Body of pancreas (tissue), 4 donors: Measurements from ENCODE around the gene RASA3.

ENCODE experiments used
- POLR2A ChIP-seq, 3 donors: fragments of 450-650 bp; IDR thresholded peaks; one replicate each; pipeline ENCODE4 v1.6.1; 2016; ENCODE audit warnings: antibody characterized with exemption in 3 of 3, mild to moderate bottlenecking in 2 of 3
- TF ChIP-seq, protein P1 (sequence below), 7 experiments: fragments of 450-650 bp in 4 of 7; fragments of 200-600 bp in 3 of 7; sonication (generic) in 3 of 7; IDR thresholded peaks; one replicate each; pipeline ENCODE4 v1.5.1; 2016 to 2019; ENCODE audit warnings: antibody characterized with exemption in 7 of 7

DNA sequence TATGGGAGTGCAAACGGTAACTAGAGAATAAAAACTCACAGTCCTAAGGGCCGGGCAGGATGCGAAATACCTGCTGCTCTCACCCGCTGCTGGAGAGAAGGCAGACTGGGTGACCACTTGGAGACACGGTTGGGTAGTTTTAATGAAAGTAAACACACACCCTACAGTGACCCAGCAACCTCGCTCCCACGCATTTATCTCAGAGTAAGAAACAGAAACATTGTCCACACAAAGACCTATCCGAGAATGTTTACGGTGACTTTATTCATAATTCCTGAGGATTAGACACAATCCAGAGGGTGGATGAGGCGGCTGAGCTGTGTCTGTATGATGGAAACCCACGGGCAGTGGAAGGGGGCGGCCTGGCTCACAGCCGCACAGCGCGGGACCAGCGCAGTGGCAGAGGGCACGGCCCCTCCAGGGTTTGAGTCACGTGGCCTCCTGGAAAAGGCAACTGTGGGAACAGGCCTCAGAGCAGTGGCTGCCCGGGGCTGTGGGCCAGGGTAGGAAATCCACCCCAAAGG lies 85.0 kb downstream of the RASA3 start:
- no peak for TF ChIP-seq POLR2A (IDR thresholded peaks at IDR 0.05)
- TF ChIP-seq, protein P1, sequence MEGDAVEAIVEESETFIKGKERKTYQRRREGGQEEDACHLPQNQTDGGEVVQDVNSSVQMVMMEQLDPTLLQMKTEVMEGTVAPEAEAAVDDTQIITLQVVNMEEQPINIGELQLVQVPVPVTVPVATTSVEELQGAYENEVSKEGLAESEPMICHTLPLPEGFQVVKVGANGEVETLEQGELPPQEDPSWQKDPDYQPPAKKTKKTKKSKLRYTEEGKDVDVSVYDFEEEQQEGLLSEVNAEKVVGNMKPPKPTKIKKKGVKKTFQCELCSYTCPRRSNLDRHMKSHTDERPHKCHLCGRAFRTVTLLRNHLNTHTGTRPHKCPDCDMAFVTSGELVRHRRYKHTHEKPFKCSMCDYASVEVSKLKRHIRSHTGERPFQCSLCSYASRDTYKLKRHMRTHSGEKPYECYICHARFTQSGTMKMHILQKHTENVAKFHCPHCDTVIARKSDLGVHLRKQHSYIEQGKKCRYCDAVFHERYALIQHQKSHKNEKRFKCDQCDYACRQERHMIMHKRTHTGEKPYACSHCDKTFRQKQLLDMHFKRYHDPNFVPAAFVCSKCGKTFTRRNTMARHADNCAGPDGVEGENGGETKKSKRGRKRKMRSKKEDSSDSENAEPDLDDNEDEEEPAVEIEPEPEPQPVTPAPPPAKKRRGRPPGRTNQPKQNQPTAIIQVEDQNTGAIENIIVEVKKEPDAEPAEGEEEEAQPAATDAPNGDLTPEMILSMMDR (IDR thresholded peaks at IDR 0.05) = no peak
